CD14-positive monocyte (primary cell): ENCODE measurements around the gene PDGFB. TPM values are rescaled to one million over a fixed set of nuclear protein-coding genes. Genes with fewer than 3 reads are reported as not detected.
A peak's percentile ranks its signal among the peaks of the same experiment; 100 is the strongest.

Experiments used
- DNase-seq, 3 donors: peaks; one replicate each; pipeline ENCODE4 v3.0.0-alpha.2; 2011 to 2022
- H2AFZ ChIP-seq: 2 replicates; pipeline ENCODE4 v1.6.0; 2012; ENCODE audit warnings: mild to moderate bottlenecking, low read depth, low read length, inconsistent platforms; ENCODE audit not compliant: insufficient read depth, poor library complexity, severe bottlenecking
- H3K27ac ChIP-seq, 2 donors: 1 replicate in 1 of 2; 2 replicates in 1 of 2; pipeline ENCODE4 v1.5.1; 2012 to 2013; ENCODE audit warnings: low read length in 2 of 2, control low read depth in 1 of 2, inconsistent platforms in 1 of 2, low read depth in 1 of 2, mild to moderate bottlenecking in 1 of 2
- H3K27me3 ChIP-seq, 2 donors: one replicate each; pipeline versions ENCODE4 v1.6.0 to v1.6.1; 2011 to 2013; ENCODE audit warnings: low read length in 2 of 2; ENCODE audit not compliant: control insufficient read depth in 2 of 2, insufficient read depth in 2 of 2
- H3K36me3 ChIP-seq, 2 donors: replicated peaks in 1 of 2; 1 replicate in 1 of 2; 2 replicates in 1 of 2; pipeline versions ENCODE4 v1.5.1 to v1.6.1; 2012 to 2013; ENCODE audit warnings: low read length in 2 of 2, control low read depth in 1 of 2, inconsistent platforms in 1 of 2, mild to moderate bottlenecking in 1 of 2; ENCODE audit not compliant: insufficient read depth in 2 of 2, control insufficient read depth in 1 of 2
- H3K4me1 ChIP-seq, 2 donors: 1 replicate in 1 of 2; 2 replicates in 1 of 2; pipeline versions ENCODE4 v1.5.1 to v1.6.1; 2012 to 2013; ENCODE audit warnings: low read length in 2 of 2, control low read depth in 1 of 2, inconsistent platforms in 1 of 2, mild to moderate bottlenecking in 1 of 2, moderate library complexity in 1 of 2; ENCODE audit not compliant: insufficient read depth in 2 of 2, control insufficient read depth in 1 of 2
- H3K4me2 ChIP-seq: replicated peaks from 2 replicates; pipeline ENCODE3; 2012; ENCODE audit warnings: low read length, moderate library complexity, mild to moderate bottlenecking; ENCODE audit not compliant: poor library complexity, severe bottlenecking; ENCODE audit errors: extremely low read depth
- H3K4me3 ChIP-seq, 3 experiments: fragments of 200-600 bp in 1 of 3; sonication (generic) in 1 of 3; replicated peaks in 1 of 3; 1 replicate in 2 of 3; 2 replicates in 1 of 3; pipeline ENCODE4 v1.5.1; 2011 to 2013; ENCODE audit warnings: low read length in 3 of 3, mild to moderate bottlenecking in 3 of 3, control low read depth in 2 of 3, low read depth in 2 of 3, inconsistent platforms in 1 of 3, moderate library complexity in 1 of 3
- H3K79me2 ChIP-seq: 2 replicates; pipeline ENCODE4 v1.6.0; 2012; ENCODE audit warnings: mild to moderate bottlenecking, control low read depth, inconsistent platforms, low read length, moderate library complexity; ENCODE audit not compliant: insufficient read depth
- H3K9ac ChIP-seq: 2 replicates; pipeline ENCODE4 v1.6.0; 2017; ENCODE audit warnings: low read length, mild to moderate bottlenecking; ENCODE audit not compliant: insufficient read depth, poor library complexity, severe bottlenecking
- H3K9me3 ChIP-seq, 2 donors: replicated peaks in 1 of 2; 1 replicate in 1 of 2; 2 replicates in 1 of 2; pipeline versions ENCODE4 v1.5.1 to v1.6.1; 2012 to 2013; ENCODE audit warnings: low read length in 2 of 2, control low read depth in 1 of 2; ENCODE audit not compliant: control insufficient read depth in 1 of 2, insufficient read depth in 1 of 2
- H4K20me1 ChIP-seq: 2 replicates; pipeline ENCODE4 v1.6.0; 2012; ENCODE audit warnings: mild to moderate bottlenecking, low read length, control low read depth, moderate library complexity; ENCODE audit not compliant: insufficient read depth
- H3K27ac Mint-ChIP-seq, 7 donors: one replicate each; pipeline ENCODE4 v1.8.0; 2020; ENCODE audit warnings: mild to moderate bottlenecking in 7 of 7, mixed read lengths in 7 of 7, moderate library complexity in 6 of 7, inconsistent platforms in 2 of 7
- H3K27me3 Mint-ChIP-seq, 3 donors: one replicate each; pipeline ENCODE4 v1.8.0; 2021 to 2022; ENCODE audit warnings: low read depth in 3 of 3, mild to moderate bottlenecking in 3 of 3, mixed read lengths in 3 of 3, moderate library complexity in 3 of 3, inconsistent platforms in 1 of 3
- H3K36me3 Mint-ChIP-seq, 2 donors: one replicate each; pipeline ENCODE4 v1.8.0; 2020; ENCODE audit warnings: mixed read lengths in 2 of 2, inconsistent platforms in 1 of 2, mild to moderate bottlenecking in 1 of 2
- H3K4me1 Mint-ChIP-seq: one replicate; pipeline ENCODE4 v1.8.0; 2020; ENCODE audit warnings: mild to moderate bottlenecking, mixed read lengths
- H3K4me3 Mint-ChIP-seq, 2 donors: one replicate each; pipeline ENCODE4 v1.8.0; 2020; ENCODE audit warnings: mild to moderate bottlenecking in 2 of 2, mixed read lengths in 2 of 2, moderate library complexity in 1 of 2
- H3K9me3 Mint-ChIP-seq, 7 donors: one replicate each; pipeline ENCODE4 v1.8.0; 2020 to 2022; ENCODE audit warnings: mixed read lengths in 7 of 7, mild to moderate bottlenecking in 6 of 7, moderate library complexity in 6 of 7, inconsistent platforms in 2 of 7
- CTCF ChIP-seq: fragments of 200-600 bp; IDR thresholded peaks from one replicate; pipeline ENCODE4 v1.8.0; 2022; ENCODE audit warnings: antibody characterized with exemption, mild to moderate bottlenecking
- WGBS: methylation state at CpG from one replicate; pipeline ENCODE4 v1.1.5; 2013; ENCODE audit warnings: missing lambda C conversion rate; ENCODE audit not compliant: insufficient coverage; 5-methylcytosine and 5-hydroxymethylcytosine counted together
- intact Hi-C, 2 donors: fragments of 100-400 bp; cut with micrococcal nuclease; formaldehyde crosslinking; loops; one replicate each; pipeline versions ENCODE4 v1.15.0 to v1.15.1; 2023
- polyA plus RNA-seq, 3 donors: library from polyadenylated mRNA; depleted of rRNA in 1 of 3; unstranded in 2 of 3; stranded (reverse) in 1 of 3; fragments of 300-500 nt in 2 of 3; fragments of >200 nt in 1 of 3; fragmentation: Illumina TruSeq in 2 of 3; gene quantifications; 1 replicate in 2 of 3; 2 replicates in 1 of 3; pipeline ENCODE4 v1.2.3, GENCODE V29; 2012 to 2021

The PDGFB gene
- polyA plus RNA-seq, 3 donors: 0.15 TPM; not detected in 2

GRCh38 chr22:39244136-39244495 is 666 bp downstream of the PDGFB start:
- H3K4me3 ChIP-seq: peak overlapping the region in 1 of 3 experiments; percentile 70
- H3K4me3 Mint-ChIP-seq: peak overlapping the region; percentile 71 to 90
- no peak for DNase-seq
- peaks cover 63 to 94% (median 88%) of the 10 kb centered on the region in 3 donors for H3K27me3 Mint-ChIP-seq
- H2AFZ ChIP-seq: no peak overlapping the region
- H3K27ac ChIP-seq: no peak overlapping the region
- peaks cover 30 to 46% of the 10 kb centered on the region in 2 donors for H3K4me1 ChIP-seq
- peaks cover 34% of the 10 kb centered on the region for H3K4me1 Mint-ChIP-seq
- TF ChIP-seq CTCF: no peak
- H3K4me2 ChIP-seq: peak overlapping the region; percentile 74
- H3K27me3 ChIP-seq: peaks cover 41 to 87% of the 10 kb centered on the region in 2 donors
- H3K9ac ChIP-seq: no peak overlapping the region
- H3K9me3 ChIP-seq: peaks cover 0 to 12% of the 10 kb centered on the region in 2 donors
- no peaks in the 10 kb centered on the region for H3K79me2 ChIP-seq
- WGBS: 1% methylated on average over 30 of the region's 30 CpGs
- no peak overlapping the region for H3K27ac Mint-ChIP-seq
- H3K9me3 Mint-ChIP-seq: peaks cover 0 to 22% (median 16%) of the 10 kb centered on the region in 7 donors
- intact Hi-C loops: no loop called here
- no peaks in the 10 kb centered on the region for H4K20me1 ChIP-seq
- H3K36me3 Mint-ChIP-seq: peaks cover 11 to 12% of the 10 kb centered on the region in 2 donors
- H3K36me3 ChIP-seq: no peaks in the 10 kb centered on the region

GRCh38 chr22:39243439-39244135 is 1.2 kb downstream of the PDGFB start:
- Mint-ChIP-seq H3K36me3 (peaks cover 11 to 12% of the 10 kb centered on the region in 2 donors), H3K4me3 (peak overlapping the region; percentile 70 to 85), H3K27me3 (peaks cover 69 to 94% (median 88%) of the 10 kb centered on the region in 3 donors), H3K27ac (no peak overlapping the region), H3K9me3 (peaks cover 0 to 22% (median 14%) of the 10 kb centered on the region in 7 donors), H3K4me1 (peaks cover 34% of the 10 kb centered on the region)
- Histone ChIP-seq H3K36me3 (no peaks in the 10 kb centered on the region), H4K20me1 (no peaks in the 10 kb centered on the region), H3K4me2 (peak overlapping the region; percentile 74), H3K27ac (no peak overlapping the region), H3K79me2 (no peaks in the 10 kb centered on the region), H3K27me3 (peaks cover 47 to 88% of the 10 kb centered on the region in 2 donors), H2AFZ (peak overlapping the region; percentile 13), H3K4me3 (peak overlapping the region in 1 of 3 experiments; percentile 70), H3K9me3 (peaks cover 0 to 14% of the 10 kb centered on the region in 2 donors), H3K4me1 (peaks cover 30 to 46% of the 10 kb centered on the region in 2 donors), H3K9ac (no peak overlapping the region)
- WGBS: 2% methylated on average over 52 of the region's 65 CpGs
- DNase-seq: no peak
- no peak for TF ChIP-seq CTCF
- intact Hi-C loops: no loop called here
